Measurements from ENCODE around the gene ZNF394.
"Not testable (repeated sequence)": the region's sequence is repeated elsewhere in the genome, so short reads cannot be mapped to it uniquely, and the experiment has no call there.

ZNF394 gene

GRCh38 chr7:99499721-99500636, at the start of gene ZNF394:
Gene ZNF394 (minus strand): TSS chr7:99500281. CDS start chr7:99500093, 188 bp downstream.
- WGBS (ENCODE audit: insufficient coverage, insufficient read length), result no CpG with 5 or more reads among the region's 68 CpGs
- no peak within 1 kb of the TSS for H3K27ac ChIP-seq (ENCODE audit: low read length)
- no peaks in the 10 kb centered on the region for H3K27me3 ChIP-seq (ENCODE audit: control insufficient read depth, insufficient read depth, low read length)

GRCh38 chr7:99549545-99549944, 49.5 kb upstream of the ZNF394 start:
- H3K27ac ChIP-seq (ENCODE audit: low read length); H3K4me3 ChIP-seq (ENCODE audit: low read length); H3K36me3 ChIP-seq (ENCODE audit: control insufficient read depth, insufficient read depth, low read length); H3K9me3 ChIP-seq (ENCODE audit: control insufficient read depth, insufficient read depth, low read length); H3K27me3 ChIP-seq (ENCODE audit: control insufficient read depth, insufficient read depth, low read length); H3K4me1 ChIP-seq (ENCODE audit: control insufficient read depth, insufficient read depth, low read length); DNase-seq (ENCODE audit: low read depth, low spot score): not testable (repeated sequence)
- no CpG with 5 or more reads among the region's 2 CpGs for WGBS (ENCODE audit: insufficient coverage, insufficient read length)

More at GRCh38 chr7:99499721-99500636, at the start of gene ZNF394:
- peak; percentile 78 for DNase-seq (ENCODE audit: low read depth, low spot score)
- no peaks in the 10 kb centered on the region for H3K9me3 ChIP-seq (ENCODE audit: control insufficient read depth, insufficient read depth, low read length)
- H3K36me3 ChIP-seq (ENCODE audit: control insufficient read depth, insufficient read depth, low read length), result peaks cover 3% of the 10 kb centered on the region
- peak within 1 kb of the TSS; percentile 93 for H3K4me3 ChIP-seq (ENCODE audit: low read length)
- H3K4me1 ChIP-seq (ENCODE audit: control insufficient read depth, insufficient read depth, low read length), result peaks cover 2% of the 10 kb centered on the region; the same call in 1 of the 2 replicates

GRCh38 chr7:99545308-99545707, 45.2 kb upstream of the ZNF394 start:
- not testable (repeated sequence) for H3K27ac ChIP-seq (ENCODE audit: low read length); H3K36me3 ChIP-seq (ENCODE audit: control insufficient read depth, insufficient read depth, low read length); H3K4me1 ChIP-seq (ENCODE audit: control insufficient read depth, insufficient read depth, low read length); H3K4me3 ChIP-seq (ENCODE audit: low read length); DNase-seq (ENCODE audit: low read depth, low spot score); H3K9me3 ChIP-seq (ENCODE audit: control insufficient read depth, insufficient read depth, low read length); H3K27me3 ChIP-seq (ENCODE audit: control insufficient read depth, insufficient read depth, low read length)
- no CpG with 5 or more reads among the region's 5 CpGs for WGBS (ENCODE audit: insufficient coverage, insufficient read length)

- no CpG with 5 or more reads among the region's 6 CpGs for WGBS (ENCODE audit: insufficient coverage, insufficient read length)
- H3K27ac ChIP-seq (ENCODE audit: low read length), result no peak overlapping the region
- H3K36me3 ChIP-seq (ENCODE audit: control insufficient read depth, insufficient read depth, low read length), result peaks cover 3% of the 10 kb centered on the region; the same call in 1 of the 2 replicates
- no peaks in the 10 kb centered on the region for H3K4me1 ChIP-seq (ENCODE audit: control insufficient read depth, insufficient read depth, low read length)
- DNase-seq (ENCODE audit: low read depth, low spot score), result no peak
- H3K9me3 ChIP-seq (ENCODE audit: control insufficient read depth, insufficient read depth, low read length), result peaks cover 2% of the 10 kb centered on the region
- H3K27me3 ChIP-seq (ENCODE audit: control insufficient read depth, insufficient read depth, low read length), result no peaks in the 10 kb centered on the region
- no peak overlapping the region for H3K4me3 ChIP-seq (ENCODE audit: low read length)
Observed at GRCh38 chr7:99543916-99544315, 43.8 kb upstream of the ZNF394 start.

- Histone ChIP-seq H3K27me3 (ENCODE audit: control insufficient read depth, insufficient read depth, low read length) (no peaks in the 10 kb centered on the region), H3K36me3 (ENCODE audit: control insufficient read depth, insufficient read depth, low read length) (peaks cover 3% of the 10 kb centered on the region; the same call in 1 of the 2 replicates), H3K4me1 (ENCODE audit: control insufficient read depth, insufficient read depth, low read length) (no peaks in the 10 kb centered on the region), H3K27ac (ENCODE audit: low read length) (no peak overlapping the region), H3K4me3 (ENCODE audit: low read length) (no peak overlapping the region), H3K9me3 (ENCODE audit: control insufficient read depth, insufficient read depth, low read length) (peaks cover 2% of the 10 kb centered on the region)
- DNase-seq (ENCODE audit: low read depth, low spot score), result no peak
- WGBS (ENCODE audit: insufficient coverage, insufficient read length), result no CpG with 5 or more reads among the region's 34 CpGs
Observed at GRCh38 chr7:99543081-99543671, 43.1 kb upstream of the ZNF394 start.

GRCh38 chr7:99541212-99541611, 41.1 kb upstream of the ZNF394 start:
- H3K4me1 ChIP-seq (ENCODE audit: control insufficient read depth, insufficient read depth, low read length), result no peaks in the 10 kb centered on the region
- no peaks in the 10 kb centered on the region for H3K36me3 ChIP-seq (ENCODE audit: control insufficient read depth, insufficient read depth, low read length)
- no peak for DNase-seq (ENCODE audit: low read depth, low spot score)
- H3K27ac ChIP-seq (ENCODE audit: low read length), result no peak overlapping the region
- no CpG with 5 or more reads among the region's 9 CpGs for WGBS (ENCODE audit: insufficient coverage, insufficient read length)
- no peaks in the 10 kb centered on the region for H3K27me3 ChIP-seq (ENCODE audit: control insufficient read depth, insufficient read depth, low read length)
- peaks cover 2% of the 10 kb centered on the region for H3K9me3 ChIP-seq (ENCODE audit: control insufficient read depth, insufficient read depth, low read length)
- no peak overlapping the region for H3K4me3 ChIP-seq (ENCODE audit: low read length)

GRCh38 chr7:99540542-99540941, 40.5 kb upstream of the ZNF394 start:
- Histone ChIP-seq H3K4me1 (ENCODE audit: control insufficient read depth, insufficient read depth, low read length) (no peaks in the 10 kb centered on the region), H3K27ac (ENCODE audit: low read length) (no peak overlapping the region), H3K4me3 (ENCODE audit: low read length) (no peak overlapping the region), H3K27me3 (ENCODE audit: control insufficient read depth, insufficient read depth, low read length) (no peaks in the 10 kb centered on the region), H3K36me3 (ENCODE audit: control insufficient read depth, insufficient read depth, low read length) (no peaks in the 10 kb centered on the region), H3K9me3 (ENCODE audit: control insufficient read depth, insufficient read depth, low read length) (peaks cover 2% of the 10 kb centered on the region)
- no peak for DNase-seq (ENCODE audit: low read depth, low spot score)
- no CpG with 5 or more reads among the region's 5 CpGs for WGBS (ENCODE audit: insufficient coverage, insufficient read length)

- H3K27me3 ChIP-seq (ENCODE audit: control insufficient read depth, insufficient read depth, low read length), result no peaks in the 10 kb centered on the region
- peaks cover 2% of the 10 kb centered on the region for H3K9me3 ChIP-seq (ENCODE audit: control insufficient read depth, insufficient read depth, low read length)
- H3K4me3 ChIP-seq (ENCODE audit: low read length), result no peak overlapping the region
- no peak overlapping the region for H3K27ac ChIP-seq (ENCODE audit: low read length)
- H3K36me3 ChIP-seq (ENCODE audit: control insufficient read depth, insufficient read depth, low read length), result no peaks in the 10 kb centered on the region
- no CpG with 5 or more reads among the region's 7 CpGs for WGBS (ENCODE audit: insufficient coverage, insufficient read length)
- H3K4me1 ChIP-seq (ENCODE audit: control insufficient read depth, insufficient read depth, low read length), result no peaks in the 10 kb centered on the region
- DNase-seq (ENCODE audit: low read depth, low spot score), result no peak
Observed at GRCh38 chr7:99539213-99539811, 39.2 kb upstream of the ZNF394 start.

- Histone ChIP-seq H3K4me1 (ENCODE audit: control insufficient read depth, insufficient read depth, low read length) (no peaks in the 10 kb centered on the region), H3K9me3 (ENCODE audit: control insufficient read depth, insufficient read depth, low read length) (peaks cover 12% of the 10 kb centered on the region), H3K27ac (ENCODE audit: low read length) (no peak overlapping the region), H3K36me3 (ENCODE audit: control insufficient read depth, insufficient read depth, low read length) (peaks cover 16% of the 10 kb centered on the region), H3K4me3 (ENCODE audit: low read length) (no peak overlapping the region), H3K27me3 (ENCODE audit: control insufficient read depth, insufficient read depth, low read length) (no peaks in the 10 kb centered on the region)
- WGBS (ENCODE audit: insufficient coverage, insufficient read length), result no CpG with 5 or more reads among the region's 2 CpGs
- no peak for DNase-seq (ENCODE audit: low read depth, low spot score)
Observed at GRCh38 chr7:99535667-99536066, 35.6 kb upstream of the ZNF394 start.

- no peak for DNase-seq (ENCODE audit: low read depth, low spot score)
- H3K9me3 ChIP-seq (ENCODE audit: control insufficient read depth, insufficient read depth, low read length), result peaks cover 10% of the 10 kb centered on the region
- no peak overlapping the region for H3K4me3 ChIP-seq (ENCODE audit: low read length)
- H3K4me1 ChIP-seq (ENCODE audit: control insufficient read depth, insufficient read depth, low read length), result no peaks in the 10 kb centered on the region
- H3K27me3 ChIP-seq (ENCODE audit: control insufficient read depth, insufficient read depth, low read length), result no peaks in the 10 kb centered on the region
- H3K36me3 ChIP-seq (ENCODE audit: control insufficient read depth, insufficient read depth, low read length), result peaks cover 21% of the 10 kb centered on the region
- no peak overlapping the region for H3K27ac ChIP-seq (ENCODE audit: low read length)
- no CpG with 5 or more reads among the region's 12 CpGs for WGBS (ENCODE audit: insufficient coverage, insufficient read length)
Observed at GRCh38 chr7:99531354-99531765, 31.3 kb upstream of the ZNF394 start.

Measured in iPS DF 6.9 (cell line).